HCT116 (cell line): ENCODE results near the gene FCMR. TPM values are rescaled to one million over a fixed set of nuclear protein-coding genes. Genes with fewer than 3 reads are reported as not detected.

Experiments used
- ATAC-seq: fragments of 200-7000 bp; cut with Tn5 transposase; 2 replicates; pipeline ENCODE4 v1.9.1; 2020; ENCODE audit warnings: mild to moderate bottlenecking, moderate library complexity
- BruUV-seq: library from RNA; stranded (reverse); fragments of 400-500 nt; replicated peaks from 2 replicates; lab custom pipeline; 2021; lab: Mats Ljungman, UMichigan
- CTCF ChIA-PET: fragments of 300-600 bp; sonication (Branson Sonifier 250); formaldehyde crosslinking; loops from one replicate; lab custom pipeline; 2021; ENCODE audit warnings: antibody characterized with exemption; lab: Charles Lee
- POLR2A ChIA-PET: fragments of 300-600, 350-600 bp; sonication (Branson Sonifier 250); formaldehyde crosslinking; loops from one replicate; lab custom pipeline; 2021; ENCODE audit warnings: antibody characterized with exemption; lab: Charles Lee
- RAD21 ChIA-PET, 2 experiments: fragments of 300-600 bp; sonication (Branson Sonifier 250); formaldehyde crosslinking; loops; one replicate each; lab custom pipeline; 2023; ENCODE audit warnings: low total read pairs in 2 of 2; ENCODE audit not compliant: uncharacterized antibody in 2 of 2, unreplicated experiment in 2 of 2, low non-redundant PET in 1 of 2; lab: Charles Lee
- DNase-seq: peaks from one replicate; pipeline ENCODE4 v3.0.0-alpha.2; 2010; ENCODE audit warnings: low read depth, low spot score
- H2AFZ ChIP-seq: fragments of 200-600 bp; shearing (Covaris generic), sonication (generic); 2 replicates; pipeline ENCODE4 v1.6.1; 2017; ENCODE audit warnings: low read depth, mixed run types, mixed read lengths, antibody characterized with exemption, low read length; ENCODE audit not compliant: poor library complexity, severe bottlenecking
- H3K27ac ChIP-seq: 2 replicates; pipeline ENCODE4 v1.5.1; 2012; ENCODE audit warnings: low read depth, low read length
- H3K27me3 ChIP-seq: fragments of 200-600 bp; sonication (generic); 2 replicates; pipeline ENCODE4 v1.6.1; 2016; ENCODE audit warnings: mixed run types, low read length, mixed read lengths; ENCODE audit not compliant: insufficient read depth
- H3K36me3 ChIP-seq, 2 experiments: fragments of 200-500 bp in 1 of 2; fragments of 200-600 bp in 1 of 2; sonication (Bioruptor generic) in 1 of 2; sonication (generic) in 1 of 2; 2 replicates each; pipeline versions ENCODE4 v1.5.1 to v1.6.1; 2014 to 2016; ENCODE audit warnings: low read length in 2 of 2, inconsistent platforms in 1 of 2, mixed read lengths in 1 of 2, mixed run types in 1 of 2; ENCODE audit not compliant: insufficient read depth in 2 of 2, control insufficient read depth in 1 of 2
- H3K4me1 ChIP-seq, 2 experiments: fragments of 200-600 bp in 1 of 2; sonication (generic) in 1 of 2; 2 replicates each; pipeline versions ENCODE4 v1.5.1 to v1.6.1; 2012 to 2017; ENCODE audit warnings: low read length in 2 of 2, inconsistent platforms in 1 of 2, mild to moderate bottlenecking in 1 of 2, mixed read lengths in 1 of 2, mixed run types in 1 of 2, moderate library complexity in 1 of 2; ENCODE audit not compliant: insufficient read depth in 2 of 2, control insufficient read depth in 1 of 2
- H3K4me2 ChIP-seq: fragments of 200-600 bp; sonication (generic); 2 replicates; pipeline ENCODE4 v1.6.1; 2017; ENCODE audit warnings: mixed run types, low read length, mixed read lengths
- H3K4me3 ChIP-seq, 2 experiments: fragments of 200-600 bp in 1 of 2; sonication (generic) in 1 of 2; replicated peaks in 1 of 2; 2 replicates each; pipeline ENCODE4 v1.5.1; 2011 to 2016; ENCODE audit warnings: low read length in 2 of 2, control low read depth in 1 of 2, low read depth in 1 of 2, mild to moderate bottlenecking in 1 of 2, mixed read lengths in 1 of 2, mixed run types in 1 of 2
- H3K79me2 ChIP-seq: fragments of 200-600 bp; sonication (generic); 2 replicates; pipeline ENCODE4 v1.6.1; 2017; ENCODE audit warnings: mild to moderate bottlenecking, mixed run types, low read length, moderate library complexity, mixed read lengths; ENCODE audit not compliant: insufficient read depth
- H3K9ac ChIP-seq: fragments of 200-600 bp; sonication (generic); 2 replicates; pipeline ENCODE4 v1.6.1; 2016; ENCODE audit warnings: low read length, mixed read lengths
- H3K9me2 ChIP-seq: fragments of 200-600 bp; sonication (generic), shearing (Covaris generic); 2 replicates; pipeline ENCODE4 v1.6.1; 2017; ENCODE audit warnings: mixed run types, mild to moderate bottlenecking, moderate library complexity; ENCODE audit not compliant: insufficient read depth
- H3K9me3 ChIP-seq, 2 experiments: fragments of 200-500 bp in 1 of 2; fragments of 200-600 bp in 1 of 2; sonication (Bioruptor generic) in 1 of 2; sonication (generic) in 1 of 2; 2 replicates each; pipeline ENCODE4 v1.6.1; 2014 to 2017; ENCODE audit warnings: low read length in 2 of 2, mixed read lengths in 2 of 2, inconsistent platforms in 1 of 2, low read depth in 1 of 2, mild to moderate bottlenecking in 1 of 2, mixed run types in 1 of 2, moderate library complexity in 1 of 2; ENCODE audit not compliant: control insufficient read depth in 1 of 2, insufficient read depth in 1 of 2
- H4K20me1 ChIP-seq: fragments of 200-600 bp; sonication (generic), shearing (Covaris generic); 2 replicates; pipeline ENCODE4 v1.6.1; 2017; ENCODE audit warnings: mixed run types, mild to moderate bottlenecking, moderate library complexity; ENCODE audit not compliant: insufficient read depth
- ATF3 ChIP-seq: IDR thresholded peaks from 2 replicates; pipeline ENCODE4 v1.6.1; 2012
- CBX3 ChIP-seq: IDR thresholded peaks from 2 replicates; pipeline ENCODE4 v1.6.1; 2012; ENCODE audit warnings: low read depth
- CEBPB ChIP-seq: IDR thresholded peaks from 2 replicates; pipeline ENCODE4 v1.6.1; 2012; ENCODE audit warnings: low read depth
- ELF1 ChIP-seq: IDR thresholded peaks from 2 replicates; pipeline ENCODE4 v1.6.1; 2012; ENCODE audit warnings: low read depth, borderline replicate concordance
- EZH2phosphoT487 ChIP-seq: fragments of 200-600 bp; IDR thresholded peaks from 2 replicates; pipeline ENCODE4 v1.6.1; 2018; ENCODE audit warnings: antibody characterized with exemption, borderline replicate concordance
- FOSL1 ChIP-seq: IDR thresholded peaks from 2 replicates; pipeline ENCODE4 v1.6.1; 2012; ENCODE audit warnings: low read depth
- POLR2A ChIP-seq: IDR thresholded peaks from 2 replicates; pipeline ENCODE4 v1.7.0; 2011; ENCODE audit warnings: borderline replicate concordance; ENCODE audit not compliant: insufficient read depth, insufficient read length; ENCODE audit errors: extremely low read depth
- POLR2AphosphoS5 ChIP-seq: IDR thresholded peaks from 2 replicates; pipeline ENCODE4 v1.6.1; 2011; ENCODE audit warnings: mild to moderate bottlenecking, low read depth, low read length, moderate library complexity
- SP1 ChIP-seq: IDR thresholded peaks from 2 replicates; pipeline ENCODE4 v1.6.1; 2012; ENCODE audit warnings: low read depth
- SRF ChIP-seq: IDR thresholded peaks from 2 replicates; pipeline ENCODE4 v1.6.1; 2012; ENCODE audit warnings: low read depth
- TCF7L2 ChIP-seq: IDR thresholded peaks from 2 replicates; pipeline ENCODE4 v1.7.0; 2011; ENCODE audit warnings: borderline replicate concordance, inconsistent platforms; ENCODE audit not compliant: insufficient read depth, insufficient read length; ENCODE audit errors: extremely low read depth
- ZFX ChIP-seq: fragments of 450-650 bp; IDR thresholded peaks from 2 replicates; pipeline ENCODE4 v1.6.1; 2017
- ZNF274 ChIP-seq: fragments of 200-500 bp; sonication (Bioruptor generic); IDR thresholded peaks from 2 replicates; pipeline ENCODE4 v1.6.1; 2014; ENCODE audit warnings: mild to moderate bottlenecking, low read depth, low read length, inconsistent platforms
- intact Hi-C: fragments of 100-400 bp; cut with micrococcal nuclease; formaldehyde crosslinking; loops from 2 replicates; pipeline ENCODE4 v1.10.0; 2022
- total RNA-seq: library from RNA; stranded (reverse); gene quantifications from one replicate; pipeline ENCODE4 v1.2.1, GENCODE V29; 2021; ENCODE audit not compliant: unreplicated experiment
- TF ChIP-seq, protein P1 (sequence below): IDR thresholded peaks from 2 replicates; pipeline ENCODE4 v1.6.1; 2011; ENCODE audit warnings: mild to moderate bottlenecking, low read length, moderate library complexity; ENCODE audit not compliant: insufficient replicate concordance; ENCODE audit errors: extremely low read depth
- TF ChIP-seq, protein P2 (sequence below): IDR thresholded peaks from 2 replicates; pipeline ENCODE4 v1.6.1; 2012; ENCODE audit warnings: low read depth
- TF ChIP-seq, protein P3 (sequence below), 3 experiments: fragments of 200-600 bp in 1 of 3; sonication (generic) in 1 of 3; IDR thresholded peaks in 2 of 3; conservative IDR thresholded peaks in 1 of 3; 2 replicates each; pipeline ENCODE4 v1.5.1; 2012 to 2017; ENCODE audit warnings: low read depth in 2 of 3, low read length in 2 of 3, antibody characterized with exemption in 1 of 3, borderline replicate concordance in 1 of 3, control low read depth in 1 of 3, mild to moderate bottlenecking in 1 of 3, mixed read lengths in 1 of 3, mixed run types in 1 of 3, moderate library complexity in 1 of 3; ENCODE audit not compliant: insufficient read depth in 1 of 3

FCMR gene
- total RNA-seq, 1 experiment from 2014 or later = 0.61 TPM

- intact Hi-C loops = no loop called here
- POLR2A ChIA-PET = no interaction called here
- H3K4me2 ChIP-seq = no peak overlapping the region
- TF ChIP-seq ZNF274 = no peak
- no peak for TF ChIP-seq POLR2A
- TF ChIP-seq CEBPB = no peak
- TF ChIP-seq, protein P1, sequence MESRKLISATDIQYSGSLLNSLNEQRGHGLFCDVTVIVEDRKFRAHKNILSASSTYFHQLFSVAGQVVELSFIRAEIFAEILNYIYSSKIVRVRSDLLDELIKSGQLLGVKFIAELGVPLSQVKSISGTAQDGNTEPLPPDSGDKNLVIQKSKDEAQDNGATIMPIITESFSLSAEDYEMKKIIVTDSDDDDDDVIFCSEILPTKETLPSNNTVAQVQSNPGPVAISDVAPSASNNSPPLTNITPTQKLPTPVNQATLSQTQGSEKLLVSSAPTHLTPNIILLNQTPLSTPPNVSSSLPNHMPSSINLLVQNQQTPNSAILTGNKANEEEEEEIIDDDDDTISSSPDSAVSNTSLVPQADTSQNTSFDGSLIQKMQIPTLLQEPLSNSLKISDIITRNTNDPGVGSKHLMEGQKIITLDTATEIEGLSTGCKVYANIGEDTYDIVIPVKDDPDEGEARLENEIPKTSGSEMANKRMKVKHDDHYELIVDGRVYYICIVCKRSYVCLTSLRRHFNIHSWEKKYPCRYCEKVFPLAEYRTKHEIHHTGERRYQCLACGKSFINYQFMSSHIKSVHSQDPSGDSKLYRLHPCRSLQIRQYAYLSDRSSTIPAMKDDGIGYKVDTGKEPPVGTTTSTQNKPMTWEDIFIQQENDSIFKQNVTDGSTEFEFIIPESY = no peak
- no peak for TF ChIP-seq EZH2phosphoT487
- TF ChIP-seq ATF3 = no peak
- TF ChIP-seq, protein P2, sequence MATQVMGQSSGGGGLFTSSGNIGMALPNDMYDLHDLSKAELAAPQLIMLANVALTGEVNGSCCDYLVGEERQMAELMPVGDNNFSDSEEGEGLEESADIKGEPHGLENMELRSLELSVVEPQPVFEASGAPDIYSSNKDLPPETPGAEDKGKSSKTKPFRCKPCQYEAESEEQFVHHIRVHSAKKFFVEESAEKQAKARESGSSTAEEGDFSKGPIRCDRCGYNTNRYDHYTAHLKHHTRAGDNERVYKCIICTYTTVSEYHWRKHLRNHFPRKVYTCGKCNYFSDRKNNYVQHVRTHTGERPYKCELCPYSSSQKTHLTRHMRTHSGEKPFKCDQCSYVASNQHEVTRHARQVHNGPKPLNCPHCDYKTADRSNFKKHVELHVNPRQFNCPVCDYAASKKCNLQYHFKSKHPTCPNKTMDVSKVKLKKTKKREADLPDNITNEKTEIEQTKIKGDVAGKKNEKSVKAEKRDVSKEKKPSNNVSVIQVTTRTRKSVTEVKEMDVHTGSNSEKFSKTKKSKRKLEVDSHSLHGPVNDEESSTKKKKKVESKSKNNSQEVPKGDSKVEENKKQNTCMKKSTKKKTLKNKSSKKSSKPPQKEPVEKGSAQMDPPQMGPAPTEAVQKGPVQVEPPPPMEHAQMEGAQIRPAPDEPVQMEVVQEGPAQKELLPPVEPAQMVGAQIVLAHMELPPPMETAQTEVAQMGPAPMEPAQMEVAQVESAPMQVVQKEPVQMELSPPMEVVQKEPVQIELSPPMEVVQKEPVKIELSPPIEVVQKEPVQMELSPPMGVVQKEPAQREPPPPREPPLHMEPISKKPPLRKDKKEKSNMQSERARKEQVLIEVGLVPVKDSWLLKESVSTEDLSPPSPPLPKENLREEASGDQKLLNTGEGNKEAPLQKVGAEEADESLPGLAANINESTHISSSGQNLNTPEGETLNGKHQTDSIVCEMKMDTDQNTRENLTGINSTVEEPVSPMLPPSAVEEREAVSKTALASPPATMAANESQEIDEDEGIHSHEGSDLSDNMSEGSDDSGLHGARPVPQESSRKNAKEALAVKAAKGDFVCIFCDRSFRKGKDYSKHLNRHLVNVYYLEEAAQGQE = no peak
- no peak for TF ChIP-seq ELF1
- no peak for TF ChIP-seq POLR2AphosphoS5
- TF ChIP-seq SP1 = no peak
- TF ChIP-seq CBX3 = no peak
- TF ChIP-seq, protein P3, sequence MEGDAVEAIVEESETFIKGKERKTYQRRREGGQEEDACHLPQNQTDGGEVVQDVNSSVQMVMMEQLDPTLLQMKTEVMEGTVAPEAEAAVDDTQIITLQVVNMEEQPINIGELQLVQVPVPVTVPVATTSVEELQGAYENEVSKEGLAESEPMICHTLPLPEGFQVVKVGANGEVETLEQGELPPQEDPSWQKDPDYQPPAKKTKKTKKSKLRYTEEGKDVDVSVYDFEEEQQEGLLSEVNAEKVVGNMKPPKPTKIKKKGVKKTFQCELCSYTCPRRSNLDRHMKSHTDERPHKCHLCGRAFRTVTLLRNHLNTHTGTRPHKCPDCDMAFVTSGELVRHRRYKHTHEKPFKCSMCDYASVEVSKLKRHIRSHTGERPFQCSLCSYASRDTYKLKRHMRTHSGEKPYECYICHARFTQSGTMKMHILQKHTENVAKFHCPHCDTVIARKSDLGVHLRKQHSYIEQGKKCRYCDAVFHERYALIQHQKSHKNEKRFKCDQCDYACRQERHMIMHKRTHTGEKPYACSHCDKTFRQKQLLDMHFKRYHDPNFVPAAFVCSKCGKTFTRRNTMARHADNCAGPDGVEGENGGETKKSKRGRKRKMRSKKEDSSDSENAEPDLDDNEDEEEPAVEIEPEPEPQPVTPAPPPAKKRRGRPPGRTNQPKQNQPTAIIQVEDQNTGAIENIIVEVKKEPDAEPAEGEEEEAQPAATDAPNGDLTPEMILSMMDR (IDR thresholded peaks at IDR 0.05 in 2 of 3, conservative IDR thresholded peaks at IDR 0.05 in 1 of 3; ENCODE audit: borderline replicate concordance in 1 of 3, insufficient read depth in 1 of 3, low read depth in 2 of 3, low read length in 2 of 3) = no peak
- no peak for TF ChIP-seq TCF7L2
- TF ChIP-seq ZFX = no peak
- TF ChIP-seq SRF = no peak
- no peak for TF ChIP-seq FOSL1
- H3K79me2 ChIP-seq = no peaks in the 10 kb centered on the region
- peaks cover 11% of the 10 kb centered on the region; the same call in 1 of the 2 replicates for H3K27me3 ChIP-seq
- CTCF ChIA-PET = no interaction called here
- no peak overlapping the region for H3K27ac ChIP-seq
- no peaks in the 10 kb centered on the region for H3K9me2 ChIP-seq
- no peaks in the 10 kb centered on the region for H3K36me3 ChIP-seq
- RAD21 ChIA-PET = no interaction called here
- H3K9me3 ChIP-seq = no peaks in the 10 kb centered on the region
- H4K20me1 ChIP-seq = no peaks in the 10 kb centered on the region
- no peak overlapping the region for H3K4me3 ChIP-seq
- no peak for DNase-seq
- ATAC-seq = no peak
- no peak overlapping the region for H3K9ac ChIP-seq
- BruUV-seq = no TSS peak
- no peaks in the 10 kb centered on the region for H3K4me1 ChIP-seq
- no peak overlapping the region for H2AFZ ChIP-seq
Observed at GRCh38 chr1:206940588-206940936, 18.8 kb upstream of the FCMR start.
